ENCODE measurements around the gene GNG2. TPM values are rescaled to one million over a fixed set of nuclear protein-coding genes. Genes with fewer than 3 reads are reported as not detected.

GNG2 gene
- total and polyA plus RNA-seq, 2 of the 8 experiments (the other 6 are each of a cell fraction or from before 2014, with no cell fraction given): 8.2 to 17.9 TPM

DNA sequence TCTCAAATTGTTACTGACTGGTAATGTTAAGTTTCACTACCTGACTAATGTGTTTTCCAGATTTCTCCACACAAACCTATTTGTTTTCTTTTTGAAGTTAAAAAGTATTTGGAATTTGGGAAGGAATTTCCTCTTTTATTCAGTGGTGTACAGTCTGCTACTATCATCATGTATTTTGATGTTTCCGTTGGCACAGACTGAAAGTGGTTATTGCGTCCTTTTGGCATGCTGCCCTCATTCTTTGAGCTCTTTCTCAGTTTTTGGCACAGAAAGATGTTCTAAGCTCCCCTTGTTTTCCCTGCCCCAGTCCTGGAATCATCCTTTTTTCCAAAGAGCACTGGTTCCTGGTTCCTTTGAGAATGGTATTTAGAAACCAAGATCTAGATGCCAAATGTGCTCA, 97.5 kb downstream of the GNG2 start:
- H3K9ac ChIP-seq (replicated peaks in 1 of 4; ENCODE audit: extremely low read depth in 1 of 4, low read depth in 3 of 4, low read length in 3 of 4): no peak overlapping the region
- H2BK12ac ChIP-seq (ENCODE audit: low read depth, low read length): no peak overlapping the region
- no peak overlapping the region for H2BK5ac ChIP-seq (ENCODE audit: low read depth, low read length)
- H2BK120ac ChIP-seq (replicated peaks; ENCODE audit: low read depth, low read length): no peak overlapping the region
- no peaks in the 10 kb centered on the region for H4K20me1 ChIP-seq (replicated peaks in 1 of 2; ENCODE audit: control insufficient read depth in 1 of 2, insufficient read depth in 2 of 2, low read length in 2 of 2)
- no peak overlapping the region for H2AFZ ChIP-seq (ENCODE audit: low read length)
- no peaks in the 10 kb centered on the region for H3K79me2 ChIP-seq (ENCODE audit: control insufficient read depth in 1 of 2, insufficient read depth in 2 of 2, low read length in 2 of 2)
- H3K79me1 ChIP-seq (ENCODE audit: low read depth, low read length): no peaks in the 10 kb centered on the region
- H3K36me3 ChIP-seq (ENCODE audit: control insufficient read depth in 2 of 4, insufficient read depth in 4 of 4, low read length in 3 of 4): peaks cover 0 to 2% (median 0%) of the 10 kb centered on the region in 4 experiments; a peak in 1 of 8 replicates
- H3K18ac ChIP-seq (ENCODE audit: extremely low read depth, low read length): no peak overlapping the region
- H2AK5ac ChIP-seq (ENCODE audit: low read depth, low read length): no peak overlapping the region
- no peak overlapping the region for H3K14ac ChIP-seq (ENCODE audit: insufficient read length)
- H3K23ac ChIP-seq (ENCODE audit: insufficient read length): no peak overlapping the region
- no peaks in the 10 kb centered on the region for H3K27me3 ChIP-seq (replicated peaks in 1 of 4; ENCODE audit: control insufficient read depth in 3 of 4, extremely low read depth in 1 of 4, insufficient read depth in 3 of 4, low read length in 3 of 4)
- peaks cover 12 to 13% of the 10 kb centered on the region in 2 experiments; a peak in 2 of 4 replicates for H3K9me3 ChIP-seq (ENCODE audit: insufficient read depth in 2 of 2, low read depth in 1 of 2, low read length in 1 of 2)
- FAIRE-seq: no peak
- H4K8ac ChIP-seq (ENCODE audit: extremely low read depth, insufficient read depth, low read length): no peak overlapping the region
- ChIA-PET POLR2A (ENCODE audit: partially characterized antibody) (interaction anchor here (0.8 kb wide), 1 partner anchor 13 kb away, joined by 3 read pairs; no protein-coding TSS in a partner anchor), CTCF (ENCODE audit: partially characterized antibody) (interaction anchor here (1.1 to 2.1 kb wide), 2 partner anchors 21 to 56 kb away, joined by 3 to 10 read pairs; no protein-coding TSS in a partner anchor)
- H2BK20ac ChIP-seq (ENCODE audit: low read length): no peak overlapping the region
- DNase-seq (ENCODE audit: low read depth in 1 of 2, low spot score in 2 of 2): no peak
- no peak overlapping the region for H3K4ac ChIP-seq (replicated peaks; ENCODE audit: insufficient read length, low read depth, low read length)
- no peak overlapping the region for H3K4me3 ChIP-seq (ENCODE audit: extremely low read depth in 1 of 4, insufficient read depth in 2 of 4, low read depth in 3 of 4, low read length in 4 of 4)
- WGBS, 2 experiments (ENCODE audit: extremely low coverage in 1 of 2, insufficient coverage in 1 of 2, insufficient read length in 1 of 2, insufficient replicate concordance in 2 of 2, low coverage in 1 of 2, low lambda C conversion rate in 2 of 2, missing lambda C conversion rate in 1 of 2): 97% methylated on average over 2 of the region's 2 CpGs; no CpG with 5 or more reads in 1 of the 2 experiments
- no peak overlapping the region for H3K4me2 ChIP-seq (ENCODE audit: insufficient read depth in 1 of 2, low read depth in 2 of 2, low read length in 2 of 2)
- no peak overlapping the region for H3K27ac ChIP-seq (ENCODE audit: low read depth, low read length)
- no peak overlapping the region for H3K56ac ChIP-seq (replicated peaks; ENCODE audit: insufficient read length, low read depth, low read length)
- H3K4me1 ChIP-seq (replicated peaks in 1 of 4; ENCODE audit: control insufficient read depth in 3 of 4, insufficient read depth in 4 of 4, low read length in 3 of 4): peaks cover 0 to 2% (median 0%) of the 10 kb centered on the region in 4 experiments; a peak in 1 of 7 replicates
- no peaks in the 10 kb centered on the region; the same call in 1 of the 2 replicates for H3K23me2 ChIP-seq (ENCODE audit: low read depth, low read length)
- H2BK15ac ChIP-seq (ENCODE audit: low read length): no peak overlapping the region
- H4K5ac ChIP-seq (ENCODE audit: insufficient read length, low read depth, low read length): no peak overlapping the region
- H4K91ac ChIP-seq (replicated peaks; ENCODE audit: insufficient read length, low read length): no peak overlapping the region
- TF ChIP-seq EGR1 (IDR thresholded peaks at IDR 0.05; ENCODE audit: borderline replicate concordance, low read depth, low read length): no peak
- TF ChIP-seq RFX5 (IDR thresholded peaks at IDR 0.05; ENCODE audit: borderline replicate concordance, low read depth, low read length): no peak
- TF ChIP-seq BCL11A (IDR thresholded peaks at IDR 0.05; ENCODE audit: low read depth in 2 of 2, low read length in 2 of 2): no peak
- TF ChIP-seq CREB1 (IDR thresholded peaks at IDR 0.05): no peak
- TF ChIP-seq SP2 (IDR thresholded peaks at IDR 0.05; ENCODE audit: low read length): no peak
- TF ChIP-seq TAF1 (IDR thresholded peaks at IDR 0.05; ENCODE audit: low read depth, low read length): no peak
- TF ChIP-seq BRCA1 (IDR thresholded peaks at IDR 0.05; ENCODE audit: low read depth, low read length): no peak
- no peak for TF ChIP-seq CBX5 (IDR thresholded peaks at IDR 0.05; ENCODE audit: low read depth, low read length)
- TF ChIP-seq HDAC2 (IDR thresholded peaks at IDR 0.05; ENCODE audit: borderline replicate concordance in 1 of 2, low read depth in 2 of 2, low read length in 2 of 2): no peak
- TF ChIP-seq NRF1 (IDR thresholded peaks at IDR 0.05; ENCODE audit: low read depth, low read length): no peak
- TF ChIP-seq JUN (IDR thresholded peaks at IDR 0.05; ENCODE audit: low read depth, low read length): no peak
- TF ChIP-seq RXRA (IDR thresholded peaks at IDR 0.05; ENCODE audit: insufficient read depth, low read depth, low read length): no peak
- TF ChIP-seq, protein P1, sequence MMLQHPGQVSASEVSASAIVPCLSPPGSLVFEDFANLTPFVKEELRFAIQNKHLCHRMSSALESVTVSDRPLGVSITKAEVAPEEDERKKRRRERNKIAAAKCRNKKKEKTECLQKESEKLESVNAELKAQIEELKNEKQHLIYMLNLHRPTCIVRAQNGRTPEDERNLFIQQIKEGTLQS (IDR thresholded peaks at IDR 0.05; ENCODE audit: insufficient read depth, low read depth, low read length): no peak
- TF ChIP-seq SRF (IDR thresholded peaks at IDR 0.05; ENCODE audit: low read depth, low read length): no peak
